ENCODE results near the gene SDR42E2. TPM values are rescaled to one million over a fixed set of nuclear protein-coding genes. Genes with fewer than 3 reads are reported as not detected.

The SDR42E2 gene
- total and polyA plus RNA-seq, 8 donors = 0.10 to 0.34 (median 0.21) TPM; not detected in 1

DNA sequence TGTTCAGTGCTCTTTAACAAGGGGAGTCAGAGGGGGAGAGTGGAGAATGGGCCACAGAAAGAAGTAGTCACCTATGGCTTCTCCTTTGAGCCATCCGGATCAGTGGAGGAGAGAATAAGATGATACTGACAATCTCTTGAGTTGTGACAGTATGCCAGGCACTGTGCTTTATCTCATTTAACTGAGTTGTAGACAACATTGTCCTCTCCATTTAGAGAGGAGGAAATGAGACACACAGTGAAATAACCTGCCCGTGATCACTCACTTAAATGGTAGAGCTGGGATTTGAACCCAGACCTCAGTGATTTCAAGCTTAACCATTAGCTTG lies 25.9 kb downstream of the SDR42E2 start:
- Histone ChIP-seq H3K4me1 (peaks cover 20 to 36% of the 10 kb centered on the region in 2 donors), H3K4me3 (no peak overlapping the region), H3K9me3 (no peaks in the 10 kb centered on the region), H3K36me3 (no peaks in the 10 kb centered on the region), H3K27ac (peak overlapping the region in 1 of 2 donors; percentile 93), H3K27me3 (no peaks in the 10 kb centered on the region)
- TF ChIP-seq, protein P1, sequence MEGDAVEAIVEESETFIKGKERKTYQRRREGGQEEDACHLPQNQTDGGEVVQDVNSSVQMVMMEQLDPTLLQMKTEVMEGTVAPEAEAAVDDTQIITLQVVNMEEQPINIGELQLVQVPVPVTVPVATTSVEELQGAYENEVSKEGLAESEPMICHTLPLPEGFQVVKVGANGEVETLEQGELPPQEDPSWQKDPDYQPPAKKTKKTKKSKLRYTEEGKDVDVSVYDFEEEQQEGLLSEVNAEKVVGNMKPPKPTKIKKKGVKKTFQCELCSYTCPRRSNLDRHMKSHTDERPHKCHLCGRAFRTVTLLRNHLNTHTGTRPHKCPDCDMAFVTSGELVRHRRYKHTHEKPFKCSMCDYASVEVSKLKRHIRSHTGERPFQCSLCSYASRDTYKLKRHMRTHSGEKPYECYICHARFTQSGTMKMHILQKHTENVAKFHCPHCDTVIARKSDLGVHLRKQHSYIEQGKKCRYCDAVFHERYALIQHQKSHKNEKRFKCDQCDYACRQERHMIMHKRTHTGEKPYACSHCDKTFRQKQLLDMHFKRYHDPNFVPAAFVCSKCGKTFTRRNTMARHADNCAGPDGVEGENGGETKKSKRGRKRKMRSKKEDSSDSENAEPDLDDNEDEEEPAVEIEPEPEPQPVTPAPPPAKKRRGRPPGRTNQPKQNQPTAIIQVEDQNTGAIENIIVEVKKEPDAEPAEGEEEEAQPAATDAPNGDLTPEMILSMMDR (IDR thresholded peaks at IDR 0.05) = no peak
- DNase-seq (no peak), ATAC-seq (no peak)
- intact Hi-C loops (cut with DNase I) = loop anchor here in 1 of 2 donors (10.0 kb wide), 1 partner anchor 183 kb away; the partner anchor contains the start of genes MOSMO and PDZD9

DNA sequence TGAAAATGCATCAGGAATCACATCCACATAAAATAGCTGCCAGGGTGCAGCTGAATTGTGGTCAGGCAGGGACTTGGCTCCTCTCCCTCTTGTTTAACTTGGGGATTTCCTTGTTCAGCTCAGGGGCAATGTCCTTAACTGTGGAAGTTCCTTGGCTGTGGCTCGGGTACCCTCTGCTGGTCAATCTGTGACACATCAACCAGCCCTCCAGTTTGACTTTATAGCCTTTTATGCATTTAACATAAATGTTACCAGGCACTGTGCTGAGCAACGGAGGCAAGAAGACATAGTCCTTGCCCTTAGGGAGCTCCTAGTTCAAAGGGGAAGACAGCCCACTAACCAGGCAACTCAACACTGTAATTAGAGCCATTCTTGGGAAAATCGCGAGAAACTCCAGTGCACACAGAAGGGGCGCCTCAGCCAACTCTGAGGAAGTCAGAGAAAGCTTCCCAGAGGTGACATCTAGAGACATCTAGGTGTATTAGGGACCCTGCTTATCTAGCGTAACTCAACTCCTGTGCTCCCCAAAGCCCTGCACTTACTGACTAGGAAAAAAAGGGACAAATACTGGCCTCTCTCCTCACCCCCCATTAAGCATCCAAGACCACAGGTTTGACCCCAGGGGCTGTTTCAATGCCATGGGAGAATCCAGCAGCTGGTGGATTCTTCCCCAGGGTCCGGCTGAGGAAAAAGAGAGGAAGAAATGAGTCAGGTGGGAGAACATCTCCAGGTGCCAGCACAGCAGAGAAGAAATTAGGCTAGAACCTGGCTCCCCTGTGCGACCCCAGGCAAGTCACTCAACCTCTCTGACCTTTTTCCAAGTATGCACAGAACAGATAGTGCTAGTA lies 26.5 kb downstream of the SDR42E2 start:
- Histone ChIP-seq H3K4me1 (peaks cover 20 to 36% of the 10 kb centered on the region in 2 donors), H3K9me3 (no peaks in the 10 kb centered on the region), H3K27ac (peak overlapping the region; percentile 93 to 97), H3K4me3 (no peak overlapping the region), H3K27me3 (no peaks in the 10 kb centered on the region), H3K36me3 (no peaks in the 10 kb centered on the region)
- peak; percentile 3 for ATAC-seq
- intact Hi-C loops (cut with DNase I) = loop anchor here in 1 of 2 donors (10.0 kb wide), 1 partner anchor 184 kb away; the partner anchor contains the start of genes MOSMO and PDZD9
- TF ChIP-seq, protein P1 (IDR thresholded peaks at IDR 0.05) = peak; percentile 81 to 84
- DNase-seq = peak in 3 of 4 donors; percentile 72 to 89 (median 73)

DNA sequence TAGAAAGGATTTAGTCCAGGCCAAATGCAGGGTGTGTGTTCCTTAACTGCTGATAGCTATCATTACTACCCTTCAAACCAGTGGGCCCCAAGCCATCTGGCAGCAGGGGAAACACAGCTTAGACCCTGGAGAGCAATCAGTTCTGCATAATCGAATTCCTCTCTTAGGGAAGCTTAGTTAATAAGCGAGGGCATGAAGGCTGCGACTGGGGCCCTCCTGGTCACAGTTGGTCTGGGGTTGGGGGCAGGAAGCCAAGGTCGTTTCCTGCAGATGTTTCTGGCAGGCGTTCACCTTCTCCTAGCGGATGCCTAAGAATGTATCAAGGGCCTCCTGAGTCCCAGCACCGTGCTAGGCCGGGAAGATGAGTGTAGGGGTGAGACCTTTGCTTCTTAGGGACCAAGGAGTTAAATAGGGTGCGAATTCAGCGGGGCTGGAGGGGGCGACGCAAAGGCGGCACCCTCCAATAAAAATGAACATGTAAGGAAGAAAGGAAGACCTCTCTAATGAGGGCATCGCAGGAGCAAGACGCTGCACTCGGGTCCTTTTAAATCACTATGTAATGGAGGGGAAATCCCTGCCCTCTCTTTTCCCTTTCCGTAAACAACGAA lies 27.3 kb downstream of the SDR42E2 start:
- H3K27me3 ChIP-seq = no peaks in the 10 kb centered on the region
- no peak for ATAC-seq
- H3K4me3 ChIP-seq = peak overlapping the region; percentile 65 to 77
- H3K27ac ChIP-seq = peak overlapping the region; percentile 93 to 97
- peak in 2 of 4 donors; percentile 30 to 53 for DNase-seq
- no peaks in the 10 kb centered on the region for H3K36me3 ChIP-seq
- intact Hi-C loops (cut with DNase I) = loop anchor here in 1 of 2 donors (10.0 kb wide), 1 partner anchor 185 kb away; the partner anchor contains the start of genes MOSMO and PDZD9
- no peaks in the 10 kb centered on the region for H3K9me3 ChIP-seq
- H3K4me1 ChIP-seq = peaks cover 20 to 36% of the 10 kb centered on the region in 2 donors
- TF ChIP-seq, protein P1 (IDR thresholded peaks at IDR 0.05) = no peak

DNA sequence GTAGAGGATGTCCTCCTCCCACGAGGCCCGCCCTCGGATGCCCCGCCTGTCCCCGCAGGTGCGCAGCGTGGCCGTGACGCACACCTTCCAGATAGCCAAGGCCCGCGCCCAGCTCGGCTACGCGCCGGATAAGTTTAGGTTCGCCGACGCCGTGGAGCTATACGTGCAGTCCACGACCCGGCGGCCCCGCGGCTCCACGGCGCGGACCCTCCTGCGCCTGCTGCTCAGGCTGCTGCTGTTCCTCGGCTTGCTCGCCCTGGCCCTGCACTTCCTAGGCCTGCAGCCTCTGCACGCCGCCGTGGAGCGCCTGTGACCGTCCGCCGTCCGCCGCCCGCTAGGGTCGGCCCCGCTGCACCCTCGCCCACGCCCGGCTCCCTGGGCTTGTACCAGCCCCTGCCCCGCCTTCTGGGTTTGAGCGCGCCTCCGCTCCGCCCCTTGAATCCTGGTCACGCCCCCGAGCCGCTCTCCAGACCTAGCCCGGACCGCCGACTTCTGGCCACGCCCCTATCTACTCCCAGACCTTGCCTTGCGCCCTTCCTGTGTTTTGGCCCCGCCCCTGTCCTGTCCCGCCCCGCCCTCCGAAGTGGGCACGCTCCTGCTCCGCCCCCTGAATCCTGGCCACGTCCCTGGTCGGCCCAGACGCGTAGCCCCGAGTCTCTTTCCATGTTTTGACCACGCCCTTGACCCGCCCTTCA lies 27.9 kb downstream of the SDR42E2 start:
- intact Hi-C loops (cut with DNase I) = no loop called here
- no peaks in the 10 kb centered on the region for H3K9me3 ChIP-seq
- TF ChIP-seq, protein P1 (IDR thresholded peaks at IDR 0.05) = peak in 1 of 2 donors; percentile 7
- peaks cover 20 to 38% of the 10 kb centered on the region in 2 donors for H3K4me1 ChIP-seq
- peak overlapping the region; percentile 65 to 77 for H3K4me3 ChIP-seq
- ATAC-seq (peak; percentile 74), DNase-seq (peak in 3 of 4 donors; percentile 86 to 100 (median 100))
- peak overlapping the region; percentile 93 to 97 for H3K27ac ChIP-seq
- no peaks in the 10 kb centered on the region for H3K27me3 ChIP-seq
- no peaks in the 10 kb centered on the region for H3K36me3 ChIP-seq

All from left lung (tissue), 10 donors.